Mammary epithelial cell (primary cell): ENCODE measurements around the gene APAF1.

Experiments used
- CTCF ChIP-seq, 2 donors: IDR thresholded peaks in 1 of 2; conservative IDR thresholded peaks in 1 of 2; 2 replicates each; pipeline ENCODE4 v1.5.1; 2011 to 2012; ENCODE audit warnings: inconsistent platforms in 2 of 2, low read length in 2 of 2, mild to moderate bottlenecking in 2 of 2, control low read depth in 1 of 2, low read depth in 1 of 2; ENCODE audit not compliant: insufficient read depth in 1 of 2; ENCODE audit errors: extremely low read depth in 1 of 2
- EZH2 ChIP-seq: IDR thresholded peaks from 2 replicates; pipeline ENCODE4 v1.6.1; 2012; ENCODE audit warnings: low read length, inconsistent platforms, borderline replicate concordance

GRCh38 chr12:98684199-98684598 lies 39.1 kb downstream of the APAF1 start:
- TF ChIP-seq CTCF (conservative IDR thresholded peaks at IDR 0.05 in 1 of 2, IDR thresholded peaks at IDR 0.05 in 1 of 2; ENCODE audit: extremely low read depth in 1 of 2, insufficient read depth in 1 of 2, low read depth in 1 of 2, low read length in 2 of 2) (no peak), EZH2 (no peak)
